ENCODE measurements around the gene FAM168A.

GRCh38 chr11:73428227-73428626 is 169.7 kb downstream of the FAM168A start:
- no peak for TF ChIP-seq CTCF (IDR thresholded peaks at IDR 0.05; ENCODE audit: low read depth, low read length)
- no peak for TF ChIP-seq POLR2A (IDR thresholded peaks at IDR 0.05; ENCODE audit: extremely low read depth, insufficient read length)
